Upper lobe of right lung (tissue), 1 donor: Measurements from ENCODE around the gene MRPS15. TPM values are rescaled to one million over a fixed set of nuclear protein-coding genes. Genes with fewer than 3 reads are reported as not detected.

Experiments used
- ATAC-seq: fragments of 200-7000 bp; cut with Tn5 transposase; one replicate; pipeline ENCODE4 v1.9.1; 2020; ENCODE audit warnings: mild to moderate bottlenecking, moderate library complexity
- DNase-seq: peaks from one replicate; pipeline ENCODE4 v3.0.0-alpha.2; 2020
- H3K27ac ChIP-seq: fragments of 200-600 bp; one replicate; pipeline ENCODE4 v1.8.0; 2022
- H3K27me3 ChIP-seq: fragments of 200-600 bp; one replicate; pipeline ENCODE4 v1.8.0; 2022; ENCODE audit warnings: mild to moderate bottlenecking
- H3K36me3 ChIP-seq: fragments of 200-600 bp; one replicate; pipeline ENCODE4 v1.8.0; 2022
- H3K4me1 ChIP-seq: fragments of 200-600 bp; one replicate; pipeline ENCODE4 v1.8.0; 2022
- H3K4me3 ChIP-seq: fragments of 200-600 bp; one replicate; pipeline ENCODE4 v1.8.0; 2022; ENCODE audit warnings: mild to moderate bottlenecking
- H3K9me3 ChIP-seq: fragments of 200-600 bp; one replicate; pipeline ENCODE4 v1.8.0; 2022
- intact Hi-C: fragments of 100-400 bp; cut with DNase I; formaldehyde crosslinking; loops from one replicate; pipeline ENCODE4 v1.11.0; 2022
- total RNA-seq: library from RNA; stranded (reverse); fragmentation: NEBNext Ultra II Directional; extraction: Animal tissue kit (Norgen Biotek cat#: 25700); gene quantifications from one replicate; pipeline ENCODE4 v1.2.1, GENCODE V29; 2021
- TF ChIP-seq, protein P1 (sequence below): fragments of 200-600 bp; IDR thresholded peaks from one replicate; pipeline ENCODE4 v1.8.0; 2022; ENCODE audit warnings: antibody characterized with exemption
- donor health status: DM: no; HTN: yes; CAD: no; lungs with severe emphysema.

The MRPS15 gene
- total RNA-seq, 1 donor from 2014 or later = 65.0 TPM

DNA sequence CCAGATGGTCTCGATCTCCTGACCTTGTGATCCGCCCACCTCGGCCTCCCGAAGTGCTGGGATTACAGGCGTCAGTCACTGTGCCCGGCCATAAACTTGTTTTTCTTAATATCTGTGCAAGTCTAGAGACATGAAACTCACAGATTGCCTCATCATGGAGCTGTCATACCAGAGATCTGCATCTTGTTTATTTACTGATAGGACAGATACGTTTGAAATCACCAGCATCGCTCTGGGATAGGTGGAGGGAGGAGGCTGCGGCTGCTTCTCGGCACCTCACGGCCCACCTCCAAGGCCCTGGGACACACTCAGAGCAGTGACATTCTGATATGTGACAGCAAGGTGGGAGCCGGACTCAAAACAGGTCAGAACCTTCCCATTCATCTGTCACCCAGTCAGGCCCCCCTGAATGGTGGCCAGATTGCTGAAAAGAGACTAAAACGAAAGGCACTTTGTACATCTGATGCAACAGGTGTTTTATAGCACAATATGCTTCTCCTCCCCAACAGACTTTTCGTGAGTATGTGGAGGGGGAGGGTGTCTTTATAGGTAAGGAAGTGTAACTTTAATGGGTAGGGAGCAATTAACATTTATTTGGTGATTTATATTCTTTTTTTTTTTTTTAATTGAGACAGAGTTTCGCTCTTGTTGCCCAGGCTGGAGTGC, 48.4 kb downstream of the MRPS15 start:
- ATAC-seq = no peak
- no peak for DNase-seq
- no peak overlapping the region for H3K4me3 ChIP-seq
- no peak overlapping the region for H3K27ac ChIP-seq
- H3K9me3 ChIP-seq = no peaks in the 10 kb centered on the region
- peaks cover 8% of the 10 kb centered on the region for H3K4me1 ChIP-seq
- intact Hi-C loops = no loop called here
- TF ChIP-seq, protein P1, sequence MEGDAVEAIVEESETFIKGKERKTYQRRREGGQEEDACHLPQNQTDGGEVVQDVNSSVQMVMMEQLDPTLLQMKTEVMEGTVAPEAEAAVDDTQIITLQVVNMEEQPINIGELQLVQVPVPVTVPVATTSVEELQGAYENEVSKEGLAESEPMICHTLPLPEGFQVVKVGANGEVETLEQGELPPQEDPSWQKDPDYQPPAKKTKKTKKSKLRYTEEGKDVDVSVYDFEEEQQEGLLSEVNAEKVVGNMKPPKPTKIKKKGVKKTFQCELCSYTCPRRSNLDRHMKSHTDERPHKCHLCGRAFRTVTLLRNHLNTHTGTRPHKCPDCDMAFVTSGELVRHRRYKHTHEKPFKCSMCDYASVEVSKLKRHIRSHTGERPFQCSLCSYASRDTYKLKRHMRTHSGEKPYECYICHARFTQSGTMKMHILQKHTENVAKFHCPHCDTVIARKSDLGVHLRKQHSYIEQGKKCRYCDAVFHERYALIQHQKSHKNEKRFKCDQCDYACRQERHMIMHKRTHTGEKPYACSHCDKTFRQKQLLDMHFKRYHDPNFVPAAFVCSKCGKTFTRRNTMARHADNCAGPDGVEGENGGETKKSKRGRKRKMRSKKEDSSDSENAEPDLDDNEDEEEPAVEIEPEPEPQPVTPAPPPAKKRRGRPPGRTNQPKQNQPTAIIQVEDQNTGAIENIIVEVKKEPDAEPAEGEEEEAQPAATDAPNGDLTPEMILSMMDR = no peak
- no peaks in the 10 kb centered on the region for H3K36me3 ChIP-seq
- H3K27me3 ChIP-seq = no peaks in the 10 kb centered on the region

- H3K9me3 ChIP-seq = no peaks in the 10 kb centered on the region
- intact Hi-C loops = no loop called here
- H3K4me3 ChIP-seq = no peak overlapping the region
- no peaks in the 10 kb centered on the region for H3K4me1 ChIP-seq
- ATAC-seq (no peak), DNase-seq (no peak)
- TF ChIP-seq, protein P1 = no peak
- H3K27me3 ChIP-seq = no peaks in the 10 kb centered on the region
- no peaks in the 10 kb centered on the region for H3K36me3 ChIP-seq
- H3K27ac ChIP-seq = no peak overlapping the region
Observed at GRCh38 chr1:36414384-36414783, 49.8 kb downstream of the MRPS15 start.

DNA sequence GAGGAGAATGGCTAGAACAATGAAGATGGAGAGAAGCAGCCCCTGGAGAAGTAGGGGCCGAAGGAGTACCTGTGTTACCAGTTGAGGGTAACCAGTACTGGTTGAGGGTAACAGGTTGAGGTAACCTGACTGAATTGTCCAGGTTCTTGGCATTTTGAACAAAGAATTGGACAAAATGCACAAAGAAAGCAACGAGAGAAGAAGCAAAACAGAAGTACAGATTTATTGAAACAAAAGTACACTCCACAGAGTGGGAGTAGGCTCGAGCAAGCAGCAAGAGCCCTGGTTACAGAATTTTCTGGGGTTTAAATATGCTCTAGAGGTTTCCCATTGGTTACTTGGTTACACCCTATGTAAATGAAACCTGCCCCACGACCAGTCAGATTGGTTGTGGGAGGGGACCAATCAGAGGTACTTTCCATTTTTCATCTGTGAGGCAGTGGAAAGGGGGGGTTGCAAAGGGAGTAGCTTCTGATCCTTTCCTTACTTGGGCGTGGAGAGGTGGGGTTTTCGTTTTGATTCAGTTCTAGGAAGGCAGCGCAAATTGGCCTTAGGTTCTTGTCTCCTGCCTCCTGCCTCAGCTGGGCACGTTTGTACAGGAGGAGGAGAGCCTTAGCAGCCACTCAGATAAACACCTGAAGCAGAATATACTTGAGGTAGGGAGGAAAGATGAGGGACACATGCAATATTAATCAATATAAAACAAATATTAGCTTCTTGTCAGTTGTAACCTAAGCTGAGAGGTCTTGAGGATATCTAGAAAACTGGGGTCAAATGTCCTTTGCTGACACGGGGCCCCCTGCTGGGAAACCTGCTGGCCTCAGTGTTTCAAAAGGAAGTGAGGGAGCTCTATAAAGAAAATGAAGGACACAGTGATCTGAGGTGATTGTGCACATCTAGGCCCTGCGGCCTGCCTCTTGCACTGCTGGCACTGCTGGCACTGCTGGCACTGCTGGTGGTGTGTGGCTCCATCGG, 52.2 kb downstream of the MRPS15 start:
- TF ChIP-seq, protein P1 = no peak
- DNase-seq (no peak), ATAC-seq (no peak)
- Histone ChIP-seq H3K27me3 (no peaks in the 10 kb centered on the region), H3K27ac (no peak overlapping the region), H3K36me3 (no peaks in the 10 kb centered on the region), H3K9me3 (no peaks in the 10 kb centered on the region), H3K4me1 (no peaks in the 10 kb centered on the region), H3K4me3 (no peak overlapping the region)
- intact Hi-C loops = no loop called here

DNA sequence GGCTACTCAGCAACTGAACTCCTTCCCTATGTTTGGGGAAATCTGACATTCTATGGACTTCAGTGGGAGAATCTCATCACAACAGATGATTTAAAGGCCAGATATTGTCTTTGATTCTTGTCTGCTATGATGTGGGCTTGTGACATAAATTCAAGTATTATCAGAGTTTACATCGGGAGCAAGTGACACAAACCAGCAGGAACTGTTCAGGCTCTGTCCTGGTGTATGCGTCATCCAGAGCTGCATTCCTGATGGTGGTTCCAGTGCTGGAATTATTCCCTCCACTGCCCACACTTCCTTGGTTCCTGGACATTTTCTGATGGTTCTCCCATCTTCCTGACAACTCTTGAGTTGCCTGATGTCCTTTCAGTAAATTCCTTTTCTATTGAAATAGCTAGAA, 55.7 kb downstream of the MRPS15 start:
- ATAC-seq (no peak), DNase-seq (no peak)
- Histone ChIP-seq H3K4me3 (no peak overlapping the region), H3K36me3 (no peaks in the 10 kb centered on the region), H3K9me3 (no peaks in the 10 kb centered on the region), H3K4me1 (no peaks in the 10 kb centered on the region), H3K27ac (no peak overlapping the region), H3K27me3 (no peaks in the 10 kb centered on the region)
- intact Hi-C loops = no loop called here
- TF ChIP-seq, protein P1 = no peak

- Histone ChIP-seq H3K27me3 (no peaks in the 10 kb centered on the region), H3K4me3 (no peak overlapping the region), H3K9me3 (no peaks in the 10 kb centered on the region), H3K27ac (no peak overlapping the region), H3K36me3 (no peaks in the 10 kb centered on the region), H3K4me1 (peaks cover 5% of the 10 kb centered on the region)
- DNase-seq (no peak), ATAC-seq (no peak)
- TF ChIP-seq, protein P1 = no peak
- intact Hi-C loops = no loop called here
Observed at GRCh38 chr1:36406440-36406839, 57.7 kb downstream of the MRPS15 start.

Other genes starting within 250 kb of the MRPS15 start
- gene THRAP3, start 239.9 kb downstream of the MRPS15 start, total RNA-seq = 88.6 TPM
- 10.2 TPM for gene SH3D21, start 158.0 kb downstream of the MRPS15 start, total RNA-seq
- 27.2 TPM for gene EVA1B, start 140.7 kb downstream of the MRPS15 start, total RNA-seq
- gene STK40, start 78.5 kb downstream of the MRPS15 start, total RNA-seq = 78.9 TPM
- 39.4 TPM for gene LSM10, start 66.5 kb downstream of the MRPS15 start, total RNA-seq
- 8.2 TPM for gene OSCP1, start 13.9 kb downstream of the MRPS15 start, total RNA-seq
- gene CSF3R, start 18.5 kb upstream of the MRPS15 start, total RNA-seq = 202 TPM